Astrocyte (in vitro differentiated cells and primary cell): ENCODE results near the gene GLT8D1. TPM values are rescaled to one million over a fixed set of nuclear protein-coding genes. Genes with fewer than 3 reads are reported as not detected.

ENCODE experiments used
- DNase-seq: peaks from one replicate; pipeline ENCODE4 v3.0.0-alpha.2; 2010; ENCODE audit warnings: low read depth
- FAIRE-seq: peaks from 2 replicates; lab custom pipeline; 2011; peaks lifted over from hg19 to GRCh38; lab: Jason Lieb, UNC
- H2AFZ ChIP-seq: 2 replicates; pipeline ENCODE4 v1.6.0; 2012; ENCODE audit warnings: low read depth, low read length, inconsistent platforms
- H3K27ac ChIP-seq: 2 replicates; pipeline ENCODE4 v1.5.1; 2011; ENCODE audit warnings: low read depth, low read length, inconsistent platforms
- H3K27me3 ChIP-seq: 2 replicates; pipeline ENCODE4 v1.6.0; 2011; ENCODE audit warnings: low read length, inconsistent platforms; ENCODE audit not compliant: insufficient read depth
- H3K36me3 ChIP-seq: 2 replicates; pipeline ENCODE4 v1.5.1; 2011; ENCODE audit warnings: low read length, inconsistent platforms; ENCODE audit not compliant: insufficient read depth
- H3K4me1 ChIP-seq: 2 replicates; pipeline ENCODE4 v1.5.1; 2011; ENCODE audit warnings: low read length, inconsistent platforms; ENCODE audit not compliant: insufficient read depth
- H3K4me2 ChIP-seq: 2 replicates; pipeline ENCODE4 v1.6.0; 2012; ENCODE audit warnings: low read length, inconsistent platforms
- H3K4me3 ChIP-seq: 2 replicates; pipeline ENCODE4 v1.5.1; 2011; ENCODE audit warnings: low read depth, mild to moderate bottlenecking, low read length, inconsistent platforms; ENCODE audit not compliant: insufficient read depth
- H3K79me2 ChIP-seq: 2 replicates; pipeline ENCODE4 v1.6.0; 2012; ENCODE audit warnings: mild to moderate bottlenecking, low read length, inconsistent platforms; ENCODE audit not compliant: insufficient read depth
- H3K9ac ChIP-seq: 2 replicates; pipeline ENCODE4 v1.6.0; 2012; ENCODE audit warnings: mild to moderate bottlenecking, low read length, inconsistent platforms
- H3K9me3 ChIP-seq: 2 replicates; pipeline ENCODE4 v1.5.1; 2012; ENCODE audit warnings: low read depth, mild to moderate bottlenecking, low read length, inconsistent platforms; ENCODE audit not compliant: insufficient read depth
- H4K20me1 ChIP-seq: 2 replicates; pipeline ENCODE4 v1.6.0; 2012; ENCODE audit warnings: low read length, inconsistent platforms; ENCODE audit not compliant: insufficient read depth
- H3K27ac Mint-ChIP-seq: one replicate; pipeline ENCODE4 v1.8.0; 2021; ENCODE audit warnings: mild to moderate bottlenecking, mixed read lengths; ENCODE audit not compliant: unreplicated experiment
- H3K27me3 Mint-ChIP-seq: one replicate; pipeline ENCODE4 v1.8.0; 2021; ENCODE audit warnings: low read depth, mixed read lengths; ENCODE audit not compliant: unreplicated experiment
- H3K36me3 Mint-ChIP-seq: one replicate; pipeline ENCODE4 v1.8.0; 2021; ENCODE audit warnings: low read depth, mixed read lengths; ENCODE audit not compliant: unreplicated experiment
- H3K4me1 Mint-ChIP-seq: one replicate; pipeline ENCODE4 v1.8.0; 2021; ENCODE audit warnings: low read depth, mixed read lengths; ENCODE audit not compliant: unreplicated experiment
- H3K4me3 Mint-ChIP-seq: one replicate; pipeline ENCODE4 v1.8.0; 2021; ENCODE audit warnings: mild to moderate bottlenecking, moderate library complexity, mixed read lengths; ENCODE audit not compliant: unreplicated experiment
- H3K9me3 Mint-ChIP-seq: one replicate; pipeline ENCODE4 v1.8.0; 2021; ENCODE audit warnings: mild to moderate bottlenecking, mixed read lengths; ENCODE audit not compliant: unreplicated experiment
- EZH2 ChIP-seq: IDR thresholded peaks from 2 replicates; pipeline ENCODE4 v1.6.1; 2012; ENCODE audit warnings: mild to moderate bottlenecking, low read length, inconsistent platforms; ENCODE audit not compliant: insufficient read depth
- total RNA-seq: library from RNA; stranded (reverse); gene quantifications from 2 replicates; pipeline ENCODE4 v1.2.1, GENCODE V29; 2021
- TF ChIP-seq, protein P1 (sequence below): IDR thresholded peaks from 2 replicates; pipeline ENCODE4 v1.5.1; 2011; ENCODE audit warnings: low read depth, mild to moderate bottlenecking, inconsistent platforms, low read length, moderate library complexity; ENCODE audit not compliant: insufficient read depth

Gene GLT8D1
- total RNA-seq, 1 donor from 2014 or later, result 78.2 TPM

GRCh38 chr3:52715714-52716305, 10.2 kb upstream of the GLT8D1 start:
- TF ChIP-seq, protein P1, sequence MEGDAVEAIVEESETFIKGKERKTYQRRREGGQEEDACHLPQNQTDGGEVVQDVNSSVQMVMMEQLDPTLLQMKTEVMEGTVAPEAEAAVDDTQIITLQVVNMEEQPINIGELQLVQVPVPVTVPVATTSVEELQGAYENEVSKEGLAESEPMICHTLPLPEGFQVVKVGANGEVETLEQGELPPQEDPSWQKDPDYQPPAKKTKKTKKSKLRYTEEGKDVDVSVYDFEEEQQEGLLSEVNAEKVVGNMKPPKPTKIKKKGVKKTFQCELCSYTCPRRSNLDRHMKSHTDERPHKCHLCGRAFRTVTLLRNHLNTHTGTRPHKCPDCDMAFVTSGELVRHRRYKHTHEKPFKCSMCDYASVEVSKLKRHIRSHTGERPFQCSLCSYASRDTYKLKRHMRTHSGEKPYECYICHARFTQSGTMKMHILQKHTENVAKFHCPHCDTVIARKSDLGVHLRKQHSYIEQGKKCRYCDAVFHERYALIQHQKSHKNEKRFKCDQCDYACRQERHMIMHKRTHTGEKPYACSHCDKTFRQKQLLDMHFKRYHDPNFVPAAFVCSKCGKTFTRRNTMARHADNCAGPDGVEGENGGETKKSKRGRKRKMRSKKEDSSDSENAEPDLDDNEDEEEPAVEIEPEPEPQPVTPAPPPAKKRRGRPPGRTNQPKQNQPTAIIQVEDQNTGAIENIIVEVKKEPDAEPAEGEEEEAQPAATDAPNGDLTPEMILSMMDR, result no peak
- TF ChIP-seq EZH2, result no peak
- H4K20me1 ChIP-seq, result no peaks in the 10 kb centered on the region
- Mint-ChIP-seq H3K4me3 (no peak overlapping the region), H3K9me3 (peaks cover 3% of the 10 kb centered on the region), H3K27me3 (no peaks in the 10 kb centered on the region), H3K27ac (no peak overlapping the region), H3K36me3 (peaks cover 19% of the 10 kb centered on the region), H3K4me1 (no peaks in the 10 kb centered on the region)
- no peak overlapping the region for H2AFZ ChIP-seq
- H3K4me3 ChIP-seq, result no peak overlapping the region
- no peaks in the 10 kb centered on the region for H3K36me3 ChIP-seq
- no peaks in the 10 kb centered on the region for H3K27me3 ChIP-seq
- no peaks in the 10 kb centered on the region for H3K79me2 ChIP-seq
- no peak overlapping the region for H3K4me2 ChIP-seq
- FAIRE-seq, result no peak
- DNase-seq, result no peak
- H3K27ac ChIP-seq, result no peak overlapping the region
- no peaks in the 10 kb centered on the region for H3K9me3 ChIP-seq
- no peaks in the 10 kb centered on the region for H3K4me1 ChIP-seq
- no peak overlapping the region for H3K9ac ChIP-seq

- H3K4me2 ChIP-seq, result no peak overlapping the region
- Mint-ChIP-seq H3K27ac (no peak overlapping the region), H3K4me1 (no peaks in the 10 kb centered on the region), H3K36me3 (peaks cover 12% of the 10 kb centered on the region), H3K4me3 (no peak overlapping the region), H3K27me3 (no peaks in the 10 kb centered on the region), H3K9me3 (peaks cover under 1% of the 10 kb centered on the region)
- no peaks in the 10 kb centered on the region for H3K4me1 ChIP-seq
- H3K9me3 ChIP-seq, result no peaks in the 10 kb centered on the region
- DNase-seq (no peak), FAIRE-seq (no peak)
- TF ChIP-seq EZH2, result no peak
- TF ChIP-seq, protein P1, result no peak
- H3K27ac ChIP-seq, result no peak overlapping the region
- H4K20me1 ChIP-seq, result no peaks in the 10 kb centered on the region
- H3K27me3 ChIP-seq, result no peaks in the 10 kb centered on the region
- H3K9ac ChIP-seq, result no peak overlapping the region
- no peak overlapping the region for H2AFZ ChIP-seq
- H3K79me2 ChIP-seq, result no peaks in the 10 kb centered on the region
- H3K36me3 ChIP-seq, result peaks cover 2% of the 10 kb centered on the region
- no peak overlapping the region for H3K4me3 ChIP-seq
Observed at GRCh38 chr3:52714335-52715302, 9.0 kb upstream of the GLT8D1 start.
